ENCODE data around the gene CHST11.

DNA sequence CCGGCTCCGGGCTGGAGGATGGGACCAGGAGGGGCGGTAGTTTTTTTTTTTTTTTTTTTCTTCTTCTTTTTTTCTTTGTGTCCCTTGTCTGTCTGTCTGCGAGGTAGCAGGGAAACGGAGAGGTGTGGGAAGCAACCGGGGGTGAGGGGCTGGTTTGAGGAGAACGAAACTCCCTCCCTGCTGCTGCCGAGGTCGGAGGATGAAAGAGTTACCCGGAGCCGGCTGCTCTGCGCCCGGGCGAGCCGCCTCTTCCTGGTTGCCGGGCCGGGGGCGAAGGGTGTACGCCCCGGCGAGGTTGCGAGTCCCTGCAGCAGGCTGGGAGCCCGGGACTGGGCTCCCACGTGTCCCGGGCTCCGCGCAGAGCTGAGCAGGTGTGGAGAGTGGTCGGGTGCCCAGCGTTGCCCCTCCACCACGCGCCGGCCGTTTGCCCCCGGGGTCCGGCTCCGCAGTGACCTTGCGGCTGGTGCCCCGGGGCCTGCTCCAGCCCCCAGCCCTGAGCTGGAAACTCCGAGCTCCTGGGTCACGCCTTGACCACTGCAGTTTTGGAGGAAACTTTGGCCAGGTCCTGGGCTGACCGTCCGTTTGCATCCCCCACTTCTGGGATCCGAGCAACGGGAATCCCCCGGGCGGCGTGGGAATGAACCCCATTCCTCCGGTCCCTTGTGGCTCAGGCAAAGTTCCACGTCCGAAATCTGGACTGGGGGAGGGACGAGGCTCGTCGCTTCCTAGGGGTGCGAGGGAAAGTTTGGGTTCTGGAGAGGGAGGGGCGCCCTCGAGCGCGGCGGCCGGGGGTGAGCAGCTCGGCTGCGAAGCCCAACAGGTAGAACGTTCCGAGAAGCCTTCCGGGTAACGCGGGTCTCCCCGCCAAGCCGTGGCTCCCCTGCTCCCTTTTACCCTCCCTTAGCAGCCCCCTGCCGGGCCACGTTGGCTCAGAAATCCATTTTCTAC, 1.3 kb downstream of the CHST11 start:
- TF ChIP-seq POLR2A (IDR thresholded peaks at IDR 0.05; ENCODE audit: low read depth) (no peak), POLR2AphosphoS5 (IDR thresholded peaks at IDR 0.05) (peak in 1 of 2 donors; percentile 3), EP300 (IDR thresholded peaks at IDR 0.05) (no peak)
- TF ChIP-seq, protein P1, sequence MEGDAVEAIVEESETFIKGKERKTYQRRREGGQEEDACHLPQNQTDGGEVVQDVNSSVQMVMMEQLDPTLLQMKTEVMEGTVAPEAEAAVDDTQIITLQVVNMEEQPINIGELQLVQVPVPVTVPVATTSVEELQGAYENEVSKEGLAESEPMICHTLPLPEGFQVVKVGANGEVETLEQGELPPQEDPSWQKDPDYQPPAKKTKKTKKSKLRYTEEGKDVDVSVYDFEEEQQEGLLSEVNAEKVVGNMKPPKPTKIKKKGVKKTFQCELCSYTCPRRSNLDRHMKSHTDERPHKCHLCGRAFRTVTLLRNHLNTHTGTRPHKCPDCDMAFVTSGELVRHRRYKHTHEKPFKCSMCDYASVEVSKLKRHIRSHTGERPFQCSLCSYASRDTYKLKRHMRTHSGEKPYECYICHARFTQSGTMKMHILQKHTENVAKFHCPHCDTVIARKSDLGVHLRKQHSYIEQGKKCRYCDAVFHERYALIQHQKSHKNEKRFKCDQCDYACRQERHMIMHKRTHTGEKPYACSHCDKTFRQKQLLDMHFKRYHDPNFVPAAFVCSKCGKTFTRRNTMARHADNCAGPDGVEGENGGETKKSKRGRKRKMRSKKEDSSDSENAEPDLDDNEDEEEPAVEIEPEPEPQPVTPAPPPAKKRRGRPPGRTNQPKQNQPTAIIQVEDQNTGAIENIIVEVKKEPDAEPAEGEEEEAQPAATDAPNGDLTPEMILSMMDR (IDR thresholded peaks at IDR 0.05) = no peak

Measured in esophagus muscularis mucosa (tissue), 4 donors.